Breast epithelium (tissue), 3 donors: ENCODE measurements around the gene CCNYL1.

Experiments
- CTCF ChIP-seq, 3 donors: fragments of 450-650 bp; IDR thresholded peaks; one replicate each; pipeline ENCODE4 v1.5.1; 2016 to 2017; ENCODE audit warnings: antibody characterized with exemption in 3 of 3, mild to moderate bottlenecking in 3 of 3, moderate library complexity in 3 of 3
- POLR2A ChIP-seq: fragments of 450-650 bp; IDR thresholded peaks from one replicate; pipeline ENCODE4 v1.6.1; 2016; ENCODE audit warnings: antibody characterized with exemption, mild to moderate bottlenecking, moderate library complexity

GRCh38 chr2:207783514-207783913, 72.1 kb downstream of the CCNYL1 start:
- TF ChIP-seq CTCF (IDR thresholded peaks at IDR 0.05): no peak
- TF ChIP-seq POLR2A: no peak
